GM23338 (cell line): ENCODE results near the gene TMEM87B. TPM values are rescaled to one million over a fixed set of nuclear protein-coding genes. Genes with fewer than 3 reads are reported as not detected.

Experiments used
- ATAC-seq: fragments of 200-7000 bp; cut with Tn5 transposase; 3 replicates; pipeline ENCODE4 v1.9.1; 2020
- DNase-seq: peaks from one replicate; pipeline ENCODE4 v3.0.0-alpha.2; 2015; ENCODE audit warnings: low spot score
- H2AFZ ChIP-seq: fragments of 200-600 bp; sonication (generic); 2 replicates; pipeline ENCODE4 v1.8.0; 2016; ENCODE audit warnings: antibody characterized with exemption, mild to moderate bottlenecking, moderate library complexity
- H3F3A ChIP-seq: fragments of 200-600 bp; sonication (generic); replicated peaks from 2 replicates; pipeline ENCODE4 v1.8.0; 2017; ENCODE audit warnings: antibody characterized with exemption, mixed run types, low read depth
- H3K27ac ChIP-seq: fragments of 200-600 bp; sonication (generic); 2 replicates; pipeline ENCODE4 v1.6.1; 2016; ENCODE audit warnings: low read depth
- H3K27me3 ChIP-seq: fragments of 200-600 bp; sonication (generic); 2 replicates; pipeline ENCODE4 v1.8.0; 2016; ENCODE audit warnings: mild to moderate bottlenecking, mixed run types, moderate library complexity; ENCODE audit not compliant: insufficient read depth
- H3K36me3 ChIP-seq: fragments of 200-600 bp; sonication (generic); 2 replicates; pipeline ENCODE4 v1.8.0; 2016; ENCODE audit warnings: mild to moderate bottlenecking; ENCODE audit not compliant: insufficient read depth
- H3K4me1 ChIP-seq: fragments of 200-600 bp; sonication (generic); 2 replicates; pipeline ENCODE4 v1.8.0; 2016; ENCODE audit warnings: mild to moderate bottlenecking, moderate library complexity; ENCODE audit not compliant: insufficient read depth
- H3K4me2 ChIP-seq: fragments of 200-600 bp; sonication (generic); 2 replicates; pipeline ENCODE4 v1.7.1; 2017; ENCODE audit warnings: mixed run types
- H3K4me3 ChIP-seq: fragments of 200-600 bp; sonication (generic); 2 replicates; pipeline ENCODE4 v1.6.1; 2016; ENCODE audit warnings: mixed run types
- H3K79me2 ChIP-seq: fragments of 200-600 bp; sonication (generic); replicated peaks from 2 replicates; pipeline ENCODE4 v1.8.0; 2017; ENCODE audit warnings: mild to moderate bottlenecking; ENCODE audit not compliant: insufficient read depth
- H3K9me2 ChIP-seq: fragments of 200-600 bp; sonication (generic); 2 replicates; pipeline ENCODE4 v1.8.0; 2017; ENCODE audit not compliant: insufficient read depth
- H4K20me1 ChIP-seq: fragments of 200-600 bp; sonication (generic); replicated peaks from 2 replicates; pipeline ENCODE4 v1.8.0; 2017; ENCODE audit warnings: mild to moderate bottlenecking; ENCODE audit not compliant: insufficient read depth
- H3K27ac Mint-ChIP-seq: 2 replicates; pipeline ENCODE4 v1.8.0; 2020; ENCODE audit warnings: inconsistent platforms, mild to moderate bottlenecking, moderate library complexity, mixed read lengths
- H3K27me3 Mint-ChIP-seq: 3 replicates; pipeline ENCODE4 v1.8.0; 2022; ENCODE audit warnings: low read depth, mild to moderate bottlenecking, moderate library complexity, mixed read lengths, inconsistent platforms; ENCODE audit not compliant: insufficient read depth, poor library complexity
- H3K36me3 Mint-ChIP-seq: 3 replicates; pipeline ENCODE4 v1.8.0; 2021; ENCODE audit warnings: low read depth, mild to moderate bottlenecking, inconsistent platforms, moderate library complexity, mixed read lengths
- H3K4me1 Mint-ChIP-seq: 3 replicates; pipeline ENCODE4 v1.8.0; 2020; ENCODE audit warnings: mild to moderate bottlenecking, inconsistent platforms, mixed read lengths
- H3K4me3 Mint-ChIP-seq: 3 replicates; pipeline ENCODE4 v1.8.0; 2021; ENCODE audit warnings: moderate library complexity, mild to moderate bottlenecking, inconsistent platforms, mixed read lengths
- H3K9me3 Mint-ChIP-seq: 3 replicates; pipeline ENCODE4 v1.8.0; 2020; ENCODE audit warnings: moderate library complexity, mild to moderate bottlenecking, inconsistent platforms, mixed read lengths
- EZH2 ChIP-seq: fragments of 200-600 bp; sonication (generic); IDR thresholded peaks from one replicate; pipeline ENCODE4 v1.8.0; 2017; ENCODE audit warnings: antibody characterized with exemption, mild to moderate bottlenecking, low read depth; ENCODE audit not compliant: unreplicated experiment
- JUNB ChIP-seq: IDR thresholded peaks from one replicate; pipeline ENCODE4 v1.6.1; 2016; ENCODE audit warnings: antibody characterized with exemption; ENCODE audit not compliant: unreplicated experiment
- POLR2AphosphoS5 ChIP-seq: IDR thresholded peaks from 2 replicates; pipeline ENCODE4 v1.6.1; 2016; ENCODE audit warnings: antibody characterized with exemption, low read depth
- ZNF114 ChIP-seq: fragments of 250-450 bp; sonication (Bioruptor Pico); IDR thresholded peaks from 2 replicates; pipeline ENCODE4 v1.5.0; 2020; ENCODE audit warnings: mild to moderate bottlenecking, moderate library complexity
- ZNF331 ChIP-seq: fragments of 250-450 bp; sonication (Bioruptor Pico); IDR thresholded peaks from 2 replicates; pipeline ENCODE4 v1.5.0; 2020; ENCODE audit warnings: low read depth, mild to moderate bottlenecking, moderate library complexity
- polyA plus RNA-seq: library from polyadenylated mRNA; unstranded; fragments of >200 nt; fragmentation: Nextera tagmentation; extraction: Ambion mirVana; gene quantifications from 2 replicates; pipeline ENCODE4 v1.2.1, GENCODE V29; 2016
- total RNA-seq: library from RNA; depleted of rRNA; stranded (reverse); fragments of >200 nt; shearing (Covaris generic); gene quantifications from 2 replicates; pipeline ENCODE4 v1.2.3, GENCODE V29; 2014
- TF ChIP-seq, protein P1 (sequence below): fragments of 250-450 bp; sonication (Bioruptor Pico); IDR thresholded peaks from 2 replicates; pipeline ENCODE4 v1.5.0; 2020; ENCODE audit warnings: mild to moderate bottlenecking, moderate library complexity
- TF ChIP-seq, protein P2 (sequence below): IDR thresholded peaks from one replicate; pipeline ENCODE4 v1.6.1; 2018; ENCODE audit warnings: antibody characterized with exemption; ENCODE audit not compliant: unreplicated experiment

The TMEM87B gene
- total and polyA plus RNA-seq, 2 experiments from 2014 or later, result 7.0 to 15.4 TPM

DNA sequence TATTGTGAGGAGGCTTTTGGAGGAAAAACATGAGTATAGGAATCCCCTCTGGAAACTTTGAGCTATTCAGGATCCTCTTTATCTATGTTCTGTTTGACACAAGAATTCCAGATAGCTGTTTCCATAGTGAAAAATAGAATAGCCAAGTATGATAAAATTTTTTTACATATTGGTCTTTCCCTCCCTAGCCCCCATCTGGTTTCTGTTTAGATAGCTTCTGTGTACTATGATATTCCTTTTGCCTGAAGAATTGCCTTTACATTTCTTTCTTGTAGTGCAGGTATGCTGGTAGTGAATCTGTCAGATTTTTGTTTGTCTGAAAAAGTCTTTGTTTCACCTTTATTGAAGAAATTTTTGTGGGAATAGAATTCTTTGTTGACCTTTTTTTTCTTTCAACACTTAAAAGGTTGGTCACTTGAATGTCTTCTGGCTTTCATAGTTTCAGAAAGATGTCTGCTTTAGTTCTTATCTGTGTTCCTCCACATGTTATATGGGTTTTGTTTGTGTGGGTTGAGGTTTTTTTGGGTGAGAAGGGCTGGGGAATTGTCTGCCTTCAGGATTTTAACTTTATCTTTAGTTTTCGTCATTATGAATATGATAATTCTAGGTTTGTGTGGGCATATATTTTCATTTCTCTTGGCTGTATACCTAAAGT is 53.2 kb downstream of the TMEM87B start (continued):
- TF ChIP-seq, protein P1, sequence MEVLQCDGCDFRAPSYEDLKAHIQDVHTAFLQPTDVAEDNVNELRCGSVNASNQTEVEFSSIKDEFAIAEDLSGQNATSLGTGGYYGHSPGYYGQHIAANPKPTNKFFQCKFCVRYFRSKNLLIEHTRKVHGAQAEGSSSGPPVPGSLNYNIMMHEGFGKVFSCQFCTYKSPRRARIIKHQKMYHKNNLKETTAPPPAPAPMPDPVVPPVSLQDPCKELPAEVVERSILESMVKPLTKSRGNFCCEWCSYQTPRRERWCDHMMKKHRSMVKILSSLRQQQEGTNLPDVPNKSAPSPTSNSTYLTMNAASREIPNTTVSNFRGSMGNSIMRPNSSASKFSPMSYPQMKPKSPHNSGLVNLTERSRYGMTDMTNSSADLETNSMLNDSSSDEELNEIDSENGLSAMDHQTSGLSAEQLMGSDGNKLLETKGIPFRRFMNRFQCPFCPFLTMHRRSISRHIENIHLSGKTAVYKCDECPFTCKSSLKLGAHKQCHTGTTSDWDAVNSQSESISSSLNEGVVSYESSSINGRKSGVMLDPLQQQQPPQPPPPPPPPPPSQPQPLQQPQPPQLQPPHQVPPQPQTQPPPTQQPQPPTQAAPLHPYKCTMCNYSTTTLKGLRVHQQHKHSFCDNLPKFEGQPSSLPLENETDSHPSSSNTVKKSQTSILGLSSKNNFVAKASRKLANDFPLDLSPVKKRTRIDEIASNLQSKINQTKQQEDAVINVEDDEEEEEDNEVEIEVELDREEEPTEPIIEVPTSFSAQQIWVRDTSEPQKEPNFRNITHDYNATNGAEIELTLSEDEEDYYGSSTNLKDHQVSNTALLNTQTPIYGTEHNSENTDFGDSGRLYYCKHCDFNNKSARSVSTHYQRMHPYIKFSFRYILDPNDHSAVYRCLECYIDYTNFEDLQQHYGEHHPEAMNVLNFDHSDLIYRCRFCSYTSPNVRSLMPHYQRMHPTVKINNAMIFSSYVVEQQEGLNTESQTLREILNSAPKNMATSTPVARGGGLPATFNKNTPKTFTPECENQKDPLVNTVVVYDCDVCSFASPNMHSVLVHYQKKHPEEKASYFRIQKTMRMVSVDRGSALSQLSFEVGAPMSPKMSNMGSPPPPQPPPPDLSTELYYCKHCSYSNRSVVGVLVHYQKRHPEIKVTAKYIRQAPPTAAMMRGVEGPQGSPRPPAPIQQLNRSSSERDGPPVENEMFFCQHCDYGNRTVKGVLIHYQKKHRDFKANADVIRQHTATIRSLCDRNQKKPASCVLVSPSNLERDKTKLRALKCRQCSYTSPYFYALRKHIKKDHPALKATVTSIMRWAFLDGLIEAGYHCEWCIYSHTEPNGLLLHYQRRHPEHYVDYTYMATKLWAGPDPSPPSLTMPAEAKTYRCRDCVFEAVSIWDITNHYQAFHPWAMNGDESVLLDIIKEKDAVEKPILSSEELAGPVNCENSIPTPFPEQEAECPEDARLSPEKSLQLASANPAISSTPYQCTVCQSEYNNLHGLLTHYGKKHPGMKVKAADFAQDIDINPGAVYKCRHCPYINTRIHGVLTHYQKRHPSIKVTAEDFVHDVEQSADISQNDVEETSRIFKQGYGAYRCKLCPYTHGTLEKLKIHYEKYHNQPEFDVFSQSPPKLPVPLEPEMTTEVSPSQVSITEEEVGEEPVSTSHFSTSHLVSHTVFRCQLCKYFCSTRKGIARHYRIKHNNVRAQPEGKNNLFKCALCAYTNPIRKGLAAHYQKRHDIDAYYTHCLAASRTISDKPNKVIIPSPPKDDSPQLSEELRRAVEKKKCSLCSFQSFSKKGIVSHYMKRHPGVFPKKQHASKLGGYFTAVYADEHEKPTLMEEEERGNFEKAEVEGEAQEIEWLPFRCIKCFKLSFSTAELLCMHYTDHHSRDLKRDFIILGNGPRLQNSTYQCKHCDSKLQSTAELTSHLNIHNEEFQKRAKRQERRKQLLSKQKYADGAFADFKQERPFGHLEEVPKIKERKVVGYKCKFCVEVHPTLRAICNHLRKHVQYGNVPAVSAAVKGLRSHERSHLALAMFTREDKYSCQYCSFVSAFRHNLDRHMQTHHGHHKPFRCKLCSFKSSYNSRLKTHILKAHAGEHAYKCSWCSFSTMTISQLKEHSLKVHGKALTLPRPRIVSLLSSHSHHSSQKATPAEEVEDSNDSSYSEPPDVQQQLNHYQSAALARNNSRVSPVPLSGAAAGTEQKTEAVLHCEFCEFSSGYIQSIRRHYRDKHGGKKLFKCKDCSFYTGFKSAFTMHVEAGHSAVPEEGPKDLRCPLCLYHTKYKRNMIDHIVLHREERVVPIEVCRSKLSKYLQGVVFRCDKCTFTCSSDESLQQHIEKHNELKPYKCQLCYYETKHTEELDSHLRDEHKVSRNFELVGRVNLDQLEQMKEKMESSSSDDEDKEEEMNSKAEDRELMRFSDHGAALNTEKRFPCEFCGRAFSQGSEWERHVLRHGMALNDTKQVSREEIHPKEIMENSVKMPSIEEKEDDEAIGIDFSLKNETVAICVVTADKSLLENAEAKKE, result no peak
- no peak for TF ChIP-seq ZNF114 (CRISPR knock-in tag)

DNA sequence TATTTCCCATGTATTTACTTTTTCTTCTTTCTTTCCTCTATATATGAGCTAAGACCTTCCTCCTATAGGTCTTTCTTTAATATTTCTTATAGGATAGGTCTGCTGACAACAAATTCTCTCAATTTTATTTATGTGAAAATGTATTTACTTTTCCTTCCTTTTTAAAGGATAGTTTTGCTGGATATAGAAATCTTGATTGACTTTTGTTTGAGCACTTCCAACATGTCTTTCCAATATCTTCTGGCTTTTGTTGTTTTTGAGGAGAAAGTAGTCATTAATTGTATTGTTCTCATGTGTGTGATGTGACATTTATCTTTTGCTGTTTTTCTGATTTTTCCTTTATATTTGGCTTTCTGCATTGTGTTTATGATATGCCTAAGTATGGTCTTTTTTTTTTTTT is 54.2 kb downstream of the TMEM87B start:
- Mint-ChIP-seq H3K27me3 (peaks cover 3% of the 10 kb centered on the region), H3K4me3 (no peak overlapping the region)

More for the DNA sequence above, 54.2 kb downstream of the TMEM87B start:
- no peak overlapping the region for H3K27ac ChIP-seq
- no peak overlapping the region for H3K4me2 ChIP-seq
- H3K36me3 Mint-ChIP-seq, result peaks cover 27% of the 10 kb centered on the region
- no peak for ATAC-seq
- no peak overlapping the region for H2AFZ ChIP-seq
- no peak for TF ChIP-seq ZNF331 (CRISPR knock-in tag)
- no peak for TF ChIP-seq POLR2AphosphoS5
- no peak for TF ChIP-seq EZH2
- TF ChIP-seq, protein P2, sequence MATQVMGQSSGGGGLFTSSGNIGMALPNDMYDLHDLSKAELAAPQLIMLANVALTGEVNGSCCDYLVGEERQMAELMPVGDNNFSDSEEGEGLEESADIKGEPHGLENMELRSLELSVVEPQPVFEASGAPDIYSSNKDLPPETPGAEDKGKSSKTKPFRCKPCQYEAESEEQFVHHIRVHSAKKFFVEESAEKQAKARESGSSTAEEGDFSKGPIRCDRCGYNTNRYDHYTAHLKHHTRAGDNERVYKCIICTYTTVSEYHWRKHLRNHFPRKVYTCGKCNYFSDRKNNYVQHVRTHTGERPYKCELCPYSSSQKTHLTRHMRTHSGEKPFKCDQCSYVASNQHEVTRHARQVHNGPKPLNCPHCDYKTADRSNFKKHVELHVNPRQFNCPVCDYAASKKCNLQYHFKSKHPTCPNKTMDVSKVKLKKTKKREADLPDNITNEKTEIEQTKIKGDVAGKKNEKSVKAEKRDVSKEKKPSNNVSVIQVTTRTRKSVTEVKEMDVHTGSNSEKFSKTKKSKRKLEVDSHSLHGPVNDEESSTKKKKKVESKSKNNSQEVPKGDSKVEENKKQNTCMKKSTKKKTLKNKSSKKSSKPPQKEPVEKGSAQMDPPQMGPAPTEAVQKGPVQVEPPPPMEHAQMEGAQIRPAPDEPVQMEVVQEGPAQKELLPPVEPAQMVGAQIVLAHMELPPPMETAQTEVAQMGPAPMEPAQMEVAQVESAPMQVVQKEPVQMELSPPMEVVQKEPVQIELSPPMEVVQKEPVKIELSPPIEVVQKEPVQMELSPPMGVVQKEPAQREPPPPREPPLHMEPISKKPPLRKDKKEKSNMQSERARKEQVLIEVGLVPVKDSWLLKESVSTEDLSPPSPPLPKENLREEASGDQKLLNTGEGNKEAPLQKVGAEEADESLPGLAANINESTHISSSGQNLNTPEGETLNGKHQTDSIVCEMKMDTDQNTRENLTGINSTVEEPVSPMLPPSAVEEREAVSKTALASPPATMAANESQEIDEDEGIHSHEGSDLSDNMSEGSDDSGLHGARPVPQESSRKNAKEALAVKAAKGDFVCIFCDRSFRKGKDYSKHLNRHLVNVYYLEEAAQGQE, result no peak
- TF ChIP-seq JUNB, result no peak
- H3K27ac Mint-ChIP-seq, result no peak overlapping the region
- H3K36me3 ChIP-seq, result no peaks in the 10 kb centered on the region
- H3K4me1 Mint-ChIP-seq, result no peaks in the 10 kb centered on the region
- no peaks in the 10 kb centered on the region for H3K27me3 ChIP-seq
- H3F3A ChIP-seq, result no peaks in the 10 kb centered on the region
- H3K9me3 Mint-ChIP-seq, result peaks cover 10% of the 10 kb centered on the region; the same call in 2 of the 3 replicates
- no peaks in the 10 kb centered on the region for H3K4me1 ChIP-seq
- DNase-seq, result no peak
- H3K79me2 ChIP-seq, result no peaks in the 10 kb centered on the region
- no peaks in the 10 kb centered on the region for H4K20me1 ChIP-seq
- no peak overlapping the region for H3K4me3 ChIP-seq
- no peaks in the 10 kb centered on the region for H3K9me2 ChIP-seq
